Naive thymus-derived CD8-positive, alpha-beta T cell (primary cell): Measurements from ENCODE around the gene STAG1. TPM values are rescaled to one million over a fixed set of nuclear protein-coding genes. Genes with fewer than 3 reads are reported as not detected.
"Not testable (repeated sequence)": the region's sequence is repeated elsewhere in the genome, so short reads cannot be mapped to it uniquely, and the experiment has no call there.

Source experiments
- ATAC-seq, 2 donors: fragments of 150-1000 bp; cut with Tn5 transposase in 1 of 2; sonication (Bioruptor Pico), chemical (Tn5 transposase) in 1 of 2; 1 replicate in 1 of 2; 2 replicates in 1 of 2; pipeline ENCODE4 v1.10.0; 2021; ENCODE audit warnings: mild to moderate bottlenecking in 2 of 2, moderate library complexity in 2 of 2
- POLR2A ChIA-PET: fragments of 350-600 bp; sonication (Branson Sonifier 250); formaldehyde crosslinking; loops from one replicate; lab custom pipeline; 2021; ENCODE audit warnings: antibody characterized with exemption; lab: Charles Lee
- DNase-seq, 10 donors: peaks; one replicate each; pipeline versions ENCODE4 v3.0.0 to v3.0.0-alpha.2; 2020 to 2022
- H3K27ac Mint-ChIP-seq, 10 donors: one replicate each; pipeline ENCODE4 v1.8.0; 2020 to 2022; ENCODE audit warnings: mild to moderate bottlenecking in 10 of 10, mixed read lengths in 10 of 10, moderate library complexity in 4 of 10, inconsistent platforms in 1 of 10
- H3K27me3 Mint-ChIP-seq, 5 donors: one replicate each; pipeline ENCODE4 v1.8.0; 2021 to 2022; ENCODE audit warnings: mixed read lengths in 5 of 5
- H3K36me3 Mint-ChIP-seq, 3 donors: one replicate each; pipeline ENCODE4 v1.8.0; 2020 to 2022; ENCODE audit warnings: mixed read lengths in 3 of 3, mild to moderate bottlenecking in 2 of 3, inconsistent platforms in 1 of 3
- H3K4me1 Mint-ChIP-seq, 4 donors: one replicate each; pipeline ENCODE4 v1.8.0; 2021 to 2022; ENCODE audit warnings: mixed read lengths in 4 of 4
- H3K4me3 Mint-ChIP-seq, 10 donors: one replicate each; pipeline ENCODE4 v1.8.0; 2020 to 2022; ENCODE audit warnings: mild to moderate bottlenecking in 10 of 10, mixed read lengths in 10 of 10, moderate library complexity in 6 of 10, inconsistent platforms in 1 of 10
- H3K9me3 Mint-ChIP-seq, 9 donors: one replicate each; pipeline ENCODE4 v1.8.0; 2020 to 2022; ENCODE audit warnings: mixed read lengths in 9 of 9, mild to moderate bottlenecking in 3 of 9, inconsistent platforms in 1 of 9, moderate library complexity in 1 of 9
- polyA plus RNA-seq, 3 donors: library from polyadenylated mRNA; unstranded; fragments of 300-500 nt; fragmentation: Illumina TruSeq; gene quantifications; one replicate each; pipeline ENCODE4 v1.2.3, GENCODE V29; 2021
- total RNA-seq, 8 experiments: library from RNA in 2 of 8; stranded (reverse) in 2 of 8; gene quantifications; one replicate each; pipeline ENCODE4 v1.2.3 and lab custom pipeline; 2021 to 2026

The STAG1 gene
- total and polyA plus RNA-seq, 5 experiments from 2014 or later = 15.1 to 51.2 (median 17.5) TPM

DNA sequence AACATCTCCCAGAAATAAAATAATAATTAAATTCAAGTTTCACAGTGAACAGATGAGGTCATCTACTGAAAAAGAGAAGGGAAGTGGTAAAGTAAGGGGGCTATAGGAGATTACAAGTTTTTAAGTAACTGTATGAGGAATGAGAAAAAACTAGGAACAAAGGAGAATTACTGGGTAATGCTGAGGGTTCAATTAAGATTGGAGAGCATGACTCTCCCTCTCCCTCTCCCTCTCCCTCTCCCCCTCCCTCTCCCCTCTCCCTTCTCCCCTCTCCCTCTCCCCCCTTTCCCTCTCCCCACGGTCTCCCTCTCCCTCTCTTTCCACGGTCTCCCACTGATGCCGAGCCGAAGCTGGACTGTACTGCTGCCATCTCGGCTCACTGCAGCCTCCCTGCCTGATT is 29.8 kb downstream of the STAG1 start:
- peaks cover 4 to 28% (median 17%) of the 10 kb centered on the region in 3 donors for H3K36me3 Mint-ChIP-seq
- H3K9me3 Mint-ChIP-seq, POLR2A ChIA-PET, H3K27me3 Mint-ChIP-seq, DNase-seq, H3K4me3 Mint-ChIP-seq, ATAC-seq: not testable (repeated sequence)
- peaks cover 18 to 50% (median 44%) of the 10 kb centered on the region in 4 donors for H3K4me1 Mint-ChIP-seq
- peak overlapping the region in 1 of 10 donors; percentile 47 for H3K27ac Mint-ChIP-seq

DNA sequence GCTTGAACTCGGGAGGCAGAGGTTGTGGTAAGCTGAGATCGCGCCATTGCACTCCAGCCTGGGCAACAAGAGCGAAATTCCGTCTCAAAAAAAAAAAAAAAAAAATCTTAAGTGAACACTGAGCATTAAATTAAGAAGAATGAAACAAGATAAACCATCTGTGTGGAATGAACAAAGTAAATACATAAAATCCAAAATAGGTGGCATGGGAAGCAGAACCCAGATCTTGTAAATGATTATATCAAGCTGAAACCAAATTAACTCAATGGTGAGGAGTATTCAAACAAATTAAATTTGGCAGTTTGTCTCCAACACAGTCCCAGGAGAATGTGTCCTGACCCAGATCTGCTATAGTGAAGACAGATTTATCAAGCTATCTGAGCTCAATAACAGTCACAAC is 32.1 kb downstream of the STAG1 start:
- DNase-seq (no peak), ATAC-seq (no peak)
- Mint-ChIP-seq H3K9me3 (peaks cover 0 to 6% (median 0%) of the 10 kb centered on the region in 9 donors), H3K4me3 (peak overlapping the region in 1 of 10 donors; percentile 18), H3K27ac (peak overlapping the region in 1 of 10 donors; percentile 43), H3K4me1 (peaks cover 12 to 37% (median 34%) of the 10 kb centered on the region in 4 donors), H3K36me3 (peaks cover 4 to 28% (median 17%) of the 10 kb centered on the region in 3 donors), H3K27me3 (no peaks in the 10 kb centered on the region)
- POLR2A ChIA-PET = interaction anchor here (0.7 kb wide), 1 partner anchor 12 kb away, joined by 7 read pairs; no protein-coding TSS in a partner anchor

DNA sequence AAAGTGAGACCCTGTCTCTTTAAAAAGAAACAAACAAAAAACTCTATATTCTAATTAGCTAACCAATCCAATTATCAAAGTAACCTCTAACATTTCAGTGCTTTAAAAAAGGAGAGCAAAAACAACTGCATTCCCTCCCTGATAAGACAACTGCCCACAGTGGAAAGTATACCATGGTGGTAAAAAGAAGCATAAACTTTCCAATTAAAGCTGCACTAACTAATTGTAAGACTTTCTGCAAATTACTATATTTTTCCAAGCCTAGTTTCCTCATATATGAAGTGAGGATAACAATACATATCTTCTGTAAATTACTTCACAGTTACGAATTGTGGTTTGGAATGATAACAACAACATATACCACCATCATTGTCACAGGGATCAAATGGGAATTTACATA is 35.5 kb downstream of the STAG1 start:
- Mint-ChIP-seq H3K4me3 (peak overlapping the region in 1 of 10 donors; percentile 12), H3K9me3 (peaks cover 0 to under 1% (median 0%) of the 10 kb centered on the region in 9 donors), H3K27me3 (no peaks in the 10 kb centered on the region), H3K4me1 (peaks cover 12 to 42% (median 35%) of the 10 kb centered on the region in 4 donors), H3K27ac (peak overlapping the region in 4 of 10 donors; percentile 2 to 65 (median 18)), H3K36me3 (peaks cover 4 to 43% (median 17%) of the 10 kb centered on the region in 3 donors)
- no peak for ATAC-seq
- POLR2A ChIA-PET = interaction anchor here (0.6 kb wide), 1 partner anchor 33 kb away, joined by 3 read pairs; no protein-coding TSS in a partner anchor
- no peak for DNase-seq

DNA sequence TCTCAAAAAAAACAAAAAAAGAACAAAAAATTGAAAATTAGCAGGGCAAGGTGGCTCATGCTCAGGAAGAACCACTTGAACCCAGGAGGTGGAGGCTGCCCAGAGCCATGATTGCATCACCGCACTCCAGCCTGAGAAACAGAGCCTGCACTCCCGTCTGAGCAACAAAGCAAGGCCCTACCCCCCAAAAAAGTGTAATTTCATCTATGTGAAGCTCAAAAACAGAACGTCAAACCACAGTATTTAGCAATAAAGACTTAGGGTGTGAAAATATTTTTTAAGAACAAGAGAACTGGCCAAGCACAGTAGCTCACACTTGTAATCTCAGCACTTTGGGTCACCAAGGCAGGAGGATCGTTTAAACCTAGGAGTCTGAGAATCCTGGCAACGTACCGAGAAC is 38.2 kb downstream of the STAG1 start:
- Mint-ChIP-seq H3K4me3 (peak overlapping the region in 1 of 10 donors; percentile 7), H3K27ac (no peak overlapping the region), H3K4me1 (peaks cover 8 to 37% (median 29%) of the 10 kb centered on the region in 4 donors), H3K9me3 (no peaks in the 10 kb centered on the region), H3K27me3 (no peaks in the 10 kb centered on the region), H3K36me3 (peaks cover 1 to 40% (median 5%) of the 10 kb centered on the region in 3 donors)
- DNase-seq (no peak), ATAC-seq (no peak)
- POLR2A ChIA-PET = no interaction called here

DNA sequence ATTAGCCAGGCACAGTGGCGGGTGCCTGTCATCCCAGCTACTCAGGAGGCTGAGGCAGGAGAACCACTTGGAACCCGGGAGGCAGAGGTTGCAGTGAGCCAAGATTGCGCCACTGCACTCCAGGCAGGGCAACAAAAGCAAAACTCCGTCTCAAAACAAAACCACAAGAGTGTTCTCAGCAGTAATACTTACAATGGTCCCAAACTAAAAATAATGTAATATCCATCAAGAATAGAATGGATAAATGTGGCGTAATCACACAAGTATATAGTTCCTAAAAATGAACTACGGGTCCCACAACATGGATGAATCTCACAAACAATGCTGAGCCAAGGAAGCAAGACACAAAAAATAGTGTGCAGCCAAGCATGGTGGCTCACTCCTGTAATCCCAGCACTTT is 39.2 kb downstream of the STAG1 start:
- no peak for ATAC-seq
- Mint-ChIP-seq H3K4me1 (peaks cover 7 to 38% (median 27%) of the 10 kb centered on the region in 4 donors), H3K27ac (peak overlapping the region in 1 of 10 donors; percentile 4)

DNA sequence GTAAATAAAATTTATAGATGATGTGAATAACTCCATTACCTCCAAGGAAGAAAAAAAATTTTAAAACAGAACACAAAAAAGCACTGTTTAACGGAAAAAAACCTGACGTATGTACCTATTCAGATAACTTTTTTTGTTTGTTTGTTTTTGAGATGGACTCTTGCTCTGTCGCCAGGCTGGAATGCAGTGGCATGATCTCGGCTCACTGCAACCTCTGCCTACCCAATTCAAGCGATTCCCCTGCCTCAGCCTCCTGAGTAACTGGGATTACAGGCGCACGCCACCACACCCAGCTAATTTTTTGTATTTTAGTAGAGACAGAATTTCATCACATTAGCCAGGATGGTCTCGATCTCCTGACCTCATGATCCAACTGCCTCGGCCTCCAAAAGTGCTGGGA is 40.3 kb downstream of the STAG1 start:
- not testable (repeated sequence) for H3K27ac Mint-ChIP-seq, H3K27me3 Mint-ChIP-seq
- peaks cover 4 to 39% (median 27%) of the 10 kb centered on the region in 4 donors for H3K4me1 Mint-ChIP-seq

More for the DNA sequence above, 39.2 kb downstream of the STAG1 start:
- no peak for DNase-seq
- POLR2A ChIA-PET = interaction anchor here (0.6 kb wide), 1 partner anchor 357 kb away, joined by 4 read pairs; no protein-coding TSS in a partner anchor
- no peaks in the 10 kb centered on the region for H3K27me3 Mint-ChIP-seq
- H3K4me3 Mint-ChIP-seq = no peak overlapping the region
- H3K9me3 Mint-ChIP-seq = no peaks in the 10 kb centered on the region
- peaks cover 0 to 34% (median 6%) of the 10 kb centered on the region in 3 donors for H3K36me3 Mint-ChIP-seq

DNA sequence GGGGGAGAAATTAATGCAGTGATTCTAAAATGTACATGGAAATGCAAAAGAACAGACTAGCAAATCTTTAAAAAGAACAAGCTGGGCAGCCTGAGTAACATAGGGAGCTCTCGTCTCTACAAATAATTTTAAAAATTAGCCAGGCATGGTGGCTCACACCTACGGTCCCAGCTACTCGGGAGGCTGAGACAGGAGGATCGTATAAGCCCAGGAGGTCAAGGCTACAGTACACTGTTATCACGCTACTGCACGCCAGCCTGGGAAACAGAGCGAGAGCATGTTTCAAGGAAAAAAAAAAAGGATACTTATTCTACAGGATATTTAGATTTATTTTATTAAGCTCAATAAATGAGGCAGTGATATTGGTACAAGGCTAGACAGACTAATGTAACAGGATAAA is 40.9 kb downstream of the STAG1 start:
- Mint-ChIP-seq H3K4me1 (peaks cover 4 to 39% (median 26%) of the 10 kb centered on the region in 4 donors), H3K27ac (no peak overlapping the region), H3K36me3 (peaks cover 9 to 44% (median 19%) of the 10 kb centered on the region in 3 donors), H3K27me3 (no peaks in the 10 kb centered on the region), H3K9me3 (peaks cover 0 to 8% (median 0%) of the 10 kb centered on the region in 9 donors), H3K4me3 (no peak overlapping the region)
- DNase-seq (no peak), ATAC-seq (no peak)
- POLR2A ChIA-PET = no interaction called here

More for the DNA sequence above, 40.3 kb downstream of the STAG1 start:
- ATAC-seq, H3K9me3 Mint-ChIP-seq, DNase-seq, POLR2A ChIA-PET: not testable (repeated sequence)
- H3K4me3 Mint-ChIP-seq = peak overlapping the region in 1 of 10 donors; percentile 14
- H3K36me3 Mint-ChIP-seq = peaks cover 4 to 39% (median 15%) of the 10 kb centered on the region in 3 donors

DNA sequence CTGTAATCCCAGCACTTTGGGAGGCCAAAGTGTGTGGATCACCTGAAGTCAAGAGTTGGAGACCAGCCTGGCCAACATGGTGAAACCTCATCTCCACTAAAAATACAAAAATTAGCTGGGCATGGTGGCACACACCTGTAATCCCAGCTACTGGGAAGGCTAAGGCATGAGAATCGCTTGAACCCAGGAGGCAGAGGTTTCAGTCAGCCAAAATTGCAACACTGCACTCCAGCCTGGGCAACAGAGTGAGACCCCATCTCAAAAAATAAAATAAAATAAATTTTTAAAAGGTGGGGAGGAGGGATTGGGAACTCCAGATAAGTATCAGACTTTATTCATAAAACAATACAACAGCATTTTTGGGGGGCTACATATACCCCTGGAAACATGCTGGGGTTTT is 42.4 kb downstream of the STAG1 start:
- Mint-ChIP-seq H3K4me1 (peaks cover 13 to 48% (median 37%) of the 10 kb centered on the region in 4 donors), H3K9me3 (peaks cover 0 to 11% (median 5%) of the 10 kb centered on the region in 9 donors), H3K36me3 (peaks cover 9 to 50% (median 19%) of the 10 kb centered on the region in 3 donors)
- not testable (repeated sequence) for ATAC-seq, H3K27ac Mint-ChIP-seq, DNase-seq, H3K27me3 Mint-ChIP-seq, H3K4me3 Mint-ChIP-seq
- POLR2A ChIA-PET = interaction anchor here (1.1 kb wide), 1 partner anchor 179 kb away, joined by 4 read pairs; no protein-coding TSS in a partner anchor

DNA sequence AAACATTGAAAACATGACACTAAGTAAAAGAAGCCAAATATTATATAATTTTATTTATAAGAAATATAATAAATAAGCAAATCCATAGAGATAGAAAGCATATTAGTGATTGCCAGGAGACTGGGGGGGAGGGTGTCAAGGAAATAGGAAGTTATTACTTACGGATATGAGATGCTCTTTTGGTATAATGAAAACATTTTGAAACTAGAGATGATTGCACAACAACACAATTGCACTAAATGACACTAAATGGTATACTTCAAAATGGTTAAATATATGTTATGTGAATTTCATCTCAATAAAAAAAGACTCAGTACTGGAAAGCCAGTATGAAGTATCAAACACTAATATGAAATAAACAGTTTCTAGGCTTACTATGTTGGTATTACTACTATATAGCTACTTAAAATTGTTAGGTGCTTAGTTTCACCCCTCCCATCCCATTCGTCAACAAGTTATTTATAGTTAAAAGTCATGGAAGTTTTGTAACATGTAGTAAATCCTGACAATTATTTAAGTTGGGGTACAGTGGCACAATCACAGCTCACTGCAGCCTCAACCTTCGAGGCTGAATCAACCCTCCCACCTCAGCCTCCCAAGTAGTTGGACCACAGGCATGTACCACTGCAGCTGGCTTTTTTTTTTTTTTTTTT is 43.7 kb downstream of the STAG1 start:
- DNase-seq (no peak), ATAC-seq (no peak)
- H3K4me1 Mint-ChIP-seq = peaks cover 13 to 45% (median 42%) of the 10 kb centered on the region in 4 donors
- H3K27me3 Mint-ChIP-seq = no peaks in the 10 kb centered on the region
- POLR2A ChIA-PET = interaction anchor here (0.6 to 1.1 kb wide), 3 partner anchors 11 to 180 kb away, joined by 4 to 7 read pairs (median 4); no protein-coding TSS in a partner anchor
- H3K9me3 Mint-ChIP-seq = peaks cover 0 to 11% (median 5%) of the 10 kb centered on the region in 9 donors
- peaks cover 9 to 49% (median 19%) of the 10 kb centered on the region in 3 donors for H3K36me3 Mint-ChIP-seq
- H3K4me3 Mint-ChIP-seq = no peak overlapping the region
- no peak overlapping the region for H3K27ac Mint-ChIP-seq

DNA sequence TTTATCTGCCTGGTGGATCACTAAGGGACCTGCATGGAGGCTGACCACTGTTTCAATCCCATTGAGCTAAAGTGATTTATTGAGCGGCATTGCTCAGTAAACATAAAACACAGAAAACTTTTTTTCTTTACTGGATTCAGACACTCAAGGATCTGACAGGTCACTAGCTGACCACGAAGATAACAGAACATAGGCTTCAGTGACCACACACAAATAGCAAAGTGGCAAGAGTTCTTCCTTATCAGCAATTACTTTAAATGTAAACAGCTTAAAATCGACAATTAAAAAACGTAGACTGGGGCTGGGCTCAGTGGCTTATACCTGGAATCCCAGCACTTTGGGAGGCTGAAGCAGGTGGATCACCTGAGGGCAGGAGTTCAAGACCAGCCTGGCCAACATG is 48.7 kb downstream of the STAG1 start:
- ATAC-seq (no peak), DNase-seq (no peak)
- Mint-ChIP-seq H3K36me3 (peaks cover 28 to 36% (median 30%) of the 10 kb centered on the region in 3 donors), H3K27ac (peak overlapping the region in 2 of 10 donors; percentile 15 to 29), H3K4me3 (no peak overlapping the region), H3K27me3 (no peaks in the 10 kb centered on the region), H3K9me3 (peaks cover 2 to 37% (median 16%) of the 10 kb centered on the region in 9 donors), H3K4me1 (peaks cover 14 to 62% (median 42%) of the 10 kb centered on the region in 4 donors)
- POLR2A ChIA-PET = interaction anchor here (0.7 to 0.8 kb wide), 2 partner anchors 43 to 49 kb away, joined by 3 to 5 read pairs; partner anchors contain the start of gene STAG1

DNA sequence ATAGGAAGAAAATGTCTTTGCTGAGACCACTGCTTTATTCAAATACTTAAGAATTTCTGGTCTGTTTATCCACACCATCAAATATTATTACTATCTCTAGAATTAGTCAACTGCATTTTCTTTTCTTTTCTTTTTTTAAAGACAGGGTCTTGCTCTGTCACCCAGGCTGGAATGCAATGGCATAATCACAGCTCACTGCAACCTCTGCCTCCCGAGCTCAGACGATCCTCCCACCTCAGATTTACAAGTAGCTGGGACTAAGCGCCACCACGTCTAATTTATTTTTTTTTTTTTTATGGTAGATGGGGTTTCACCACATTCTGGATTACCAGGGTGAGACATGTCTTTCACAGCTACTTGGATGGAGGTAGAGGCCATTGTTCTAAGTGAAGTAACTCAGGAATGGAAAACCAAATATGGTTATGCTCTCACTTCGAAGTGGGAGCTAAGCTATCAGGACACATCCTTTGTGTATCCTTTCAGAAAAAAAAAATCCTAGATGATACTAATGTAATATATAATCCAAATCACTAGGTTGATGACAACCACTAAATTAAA is 52.8 kb downstream of the STAG1 start:
- POLR2A ChIA-PET = interaction anchor here (0.6 kb wide), 1 partner anchor 21 kb away, joined by 12 read pairs; no protein-coding TSS in a partner anchor
- Mint-ChIP-seq H3K27me3 (no peaks in the 10 kb centered on the region), H3K9me3 (peaks cover 6 to 70% (median 27%) of the 10 kb centered on the region in 9 donors), H3K4me3 (no peak overlapping the region), H3K27ac (no peak overlapping the region), H3K36me3 (peaks cover 46 to 54% (median 50%) of the 10 kb centered on the region in 3 donors), H3K4me1 (peaks cover 11 to 67% (median 29%) of the 10 kb centered on the region in 4 donors)
- DNase-seq (no peak), ATAC-seq (no peak)

DNA sequence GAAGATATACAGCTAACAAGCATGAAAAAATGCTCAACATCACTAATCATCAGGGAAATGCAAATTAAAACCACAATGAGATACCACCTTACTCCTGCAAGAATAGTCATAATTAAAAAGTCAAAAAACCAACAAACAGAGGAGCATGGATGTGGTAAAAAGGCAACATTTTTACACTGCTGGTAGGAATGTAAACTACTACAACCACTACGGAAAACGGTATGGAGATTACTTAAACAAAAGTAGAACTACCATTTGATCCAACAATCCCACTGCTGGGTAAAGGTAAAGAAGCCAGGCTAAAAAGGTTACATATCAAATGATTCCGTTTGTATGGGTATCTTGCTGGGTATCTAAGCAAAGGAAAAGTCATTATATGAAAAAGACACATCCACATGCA is 53.8 kb downstream of the STAG1 start:
- peak overlapping the region in 1 of 10 donors; percentile 17 for H3K4me3 Mint-ChIP-seq
- H3K4me1 Mint-ChIP-seq = peaks cover 11 to 70% (median 28%) of the 10 kb centered on the region in 4 donors
- no peaks in the 10 kb centered on the region for H3K27me3 Mint-ChIP-seq
- H3K9me3 Mint-ChIP-seq = peaks cover 6 to 80% (median 30%) of the 10 kb centered on the region in 9 donors
- peaks cover 48 to 64% (median 57%) of the 10 kb centered on the region in 3 donors for H3K36me3 Mint-ChIP-seq
- DNase-seq = no peak
- no peak for ATAC-seq
- peak overlapping the region in 2 of 10 donors; percentile 40 to 55 for H3K27ac Mint-ChIP-seq
- POLR2A ChIA-PET = no interaction called here
